K562 (cell line): ENCODE data around the gene BTBD18. TPM values are rescaled to one million over a fixed set of nuclear protein-coding genes. Genes with fewer than 3 reads are reported as not detected.
A peak's percentile ranks its signal among the peaks of the same experiment; 100 is the strongest.

Experiments
- AFF1 ChIP-seq, 2 experiments: fragments of 450-650 bp; IDR thresholded peaks; 2 replicates each; pipeline ENCODE4 v1.6.1; 2018; ENCODE audit warnings: mild to moderate bottlenecking in 2 of 2, low read depth in 1 of 2; ENCODE audit not compliant: partially characterized antibody in 2 of 2
- ARID1B ChIP-seq: fragments of 450-650 bp; IDR thresholded peaks from 2 replicates; pipeline ENCODE4 v1.6.1; 2016; ENCODE audit warnings: antibody characterized with exemption, mild to moderate bottlenecking, inconsistent platforms
- CBFA2T2 ChIP-seq: fragments of 450-650 bp; conservative IDR thresholded peaks from 2 replicates; pipeline ENCODE4 v1.6.1; 2017; ENCODE audit warnings: mild to moderate bottlenecking
- CEBPG ChIP-seq, 3 experiments: fragments of 200-800 bp in 1 of 3; sonication (Bioruptor generic) in 1 of 3; sonication (generic) in 1 of 3; formaldehyde crosslinking in 1 of 3; IDR thresholded peaks in 2 of 3; conservative IDR thresholded peaks in 1 of 3; 2 replicates each; pipeline versions ENCODE4 v1.6.1 to v1.8.0; 2016 to 2022; ENCODE audit warnings: missing compliant biosample characterization in 2 of 3, missing genetic modification characterization in 2 of 3, mild to moderate bottlenecking in 1 of 3, missing genetic modification reagents in 1 of 3
- ETV1 ChIP-seq: fragments of 450-650 bp; conservative IDR thresholded peaks from 2 replicates; pipeline ENCODE4 v1.6.1; 2016; ENCODE audit warnings: missing genetic modification characterization, control low read depth, low read depth, missing compliant biosample characterization
- GATAD2B ChIP-seq: fragments of 450-650 bp; IDR thresholded peaks from 2 replicates; pipeline ENCODE4 v1.6.1; 2017; ENCODE audit warnings: mild to moderate bottlenecking, borderline replicate concordance
- HMGXB4 ChIP-seq: sonication (generic); formaldehyde crosslinking; IDR thresholded peaks from 2 replicates; pipeline ENCODE4 v1.8.1; 2023; ENCODE audit warnings: mild to moderate bottlenecking, missing genetic modification reagents
- KDM1A ChIP-seq, 2 experiments: fragments of 450-650 bp; IDR thresholded peaks; 2 replicates each; pipeline ENCODE4 v1.6.1; 2016; ENCODE audit warnings: mild to moderate bottlenecking in 2 of 2
- NCOA6 ChIP-seq: fragments of 450-650 bp; IDR thresholded peaks from 2 replicates; pipeline ENCODE4 v1.6.1; 2017; ENCODE audit warnings: mild to moderate bottlenecking
- POLR2AphosphoS5 ChIP-seq: IDR thresholded peaks from 2 replicates; pipeline ENCODE4 v1.6.1; 2011; ENCODE audit warnings: mild to moderate bottlenecking, low read depth, low read length, moderate library complexity; ENCODE audit not compliant: control insufficient read depth, insufficient read depth
- RCOR1 ChIP-seq, 2 experiments: IDR thresholded peaks; 2 replicates each; pipeline ENCODE4 v1.6.1; 2012; ENCODE audit warnings: low read depth in 2 of 2, low read length in 2 of 2, borderline replicate concordance in 1 of 2, improper control_type of control experiment in 1 of 2
- TFAM ChIP-seq: fragments of 250-450 bp; sonication (Bioruptor Pico); conservative IDR thresholded peaks from 2 replicates; pipeline ENCODE4 v1.5.0; 2021; ENCODE audit warnings: mild to moderate bottlenecking, moderate library complexity
- THAP7 ChIP-seq: fragments of 250-450 bp; sonication (Bioruptor Pico); IDR thresholded peaks from 2 replicates; pipeline ENCODE4 v1.5.0; 2021
- TRIM24 ChIP-seq, 2 experiments: fragments of 450-650 bp; IDR thresholded peaks; 2 replicates each; pipeline ENCODE4 v1.6.1; 2016
- UBTF ChIP-seq, 2 experiments: IDR thresholded peaks; 2 replicates each; pipeline ENCODE4 v1.6.1; 2012; ENCODE audit warnings: improper control_type of control experiment in 2 of 2, low read depth in 2 of 2, low read length in 2 of 2, borderline replicate concordance in 1 of 2
- YY1 ChIP-seq, 3 experiments: IDR thresholded peaks; 2 replicates each; pipeline ENCODE4 v1.6.1; 2011; ENCODE audit warnings: low read length in 2 of 3, mild to moderate bottlenecking in 2 of 3, moderate library complexity in 2 of 3, borderline replicate concordance in 1 of 3, control low read depth in 1 of 3, low read depth in 1 of 3; ENCODE audit not compliant: insufficient read depth in 3 of 3, insufficient replicate concordance in 2 of 3, control insufficient read depth in 1 of 3, insufficient read length in 1 of 3; ENCODE audit errors: extremely low read depth in 1 of 3
- ZBTB1 ChIP-seq: sonication (generic); formaldehyde crosslinking; IDR thresholded peaks from 2 replicates; pipeline ENCODE4 v1.8.1; 2023; ENCODE audit warnings: missing genetic modification reagents, low read depth, mild to moderate bottlenecking, borderline replicate concordance
- polyA plus RNA-seq, 8 experiments: library from polyadenylated mRNA; depleted of rRNA in 4 of 8; stranded (reverse) in 5 of 8; unstranded in 3 of 8; fragments of >200 nt; fragmentation: Nextera tagmentation in 2 of 8; fragmentation: Illumina TruSeq in 1 of 8; extraction: Ambion mirVana in 2 of 8; extraction: Trizol in 1 of 8; gene quantifications; 2 replicates each; pipeline versions ENCODE4 v1.2.1 to v1.2.3, GENCODE V29; 2011 to 2014; ENCODE audit warnings: inconsistent platforms in 1 of 8, missing spikeins in 1 of 8
- total RNA-seq, 7 experiments: library from RNA; depleted of rRNA in 6 of 7; stranded (reverse); fragments of >200 nt in 6 of 7; fragmentation: Illumina TruSeq in 2 of 7; extraction: Trizol in 2 of 7; gene quantifications; 2 replicates each; pipeline versions ENCODE4 v1.2.1 to v1.2.3, GENCODE V29; 2011 to 2021; ENCODE audit warnings: low replicate concordance in 1 of 7

BTBD18 gene
- total and polyA plus RNA-seq, 9 of the 15 experiments (the other 6 are each of a cell fraction or from before 2014, with no cell fraction given), result 0.06 TPM; not detected in 8

- TF ChIP-seq RCOR1 (IDR thresholded peaks at IDR 0.05; ENCODE audit: borderline replicate concordance in 1 of 2, low read depth in 2 of 2, low read length in 2 of 2) (peak in 1 of 2 experiments; percentile 48; a peak in 1 of 4 replicates), CBFA2T2 (peak; percentile 89), AFF1 (IDR thresholded peaks at IDR 0.05; ENCODE audit: low read depth in 1 of 2, partially characterized antibody in 2 of 2) (no peak), THAP7 (CRISPR knock-in tag) (no peak), TRIM24 (IDR thresholded peaks at IDR 0.05) (peak; percentile 69 to 78; a peak in 3 of 4 replicates), ARID1B (peak; percentile 90), NCOA6 (no peak), HMGXB4 (CRISPR knock-in tag) (no peak), TFAM (CRISPR knock-in tag) (no peak), ETV1 (tag) (no peak), CEBPG (CRISPR knock-in tag; IDR thresholded peaks at IDR 0.05) (no peak), CEBPG (tag; conservative IDR thresholded peaks at IDR 0.05 in 1 of 2, IDR thresholded peaks at IDR 0.05 in 1 of 2) (no peak), UBTF (IDR thresholded peaks at IDR 0.05; ENCODE audit: borderline replicate concordance in 1 of 2, low read depth in 2 of 2, low read length in 2 of 2) (no peak), GATAD2B (no peak), YY1 (IDR thresholded peaks at IDR 0.05; ENCODE audit: borderline replicate concordance in 1 of 3, control insufficient read depth in 1 of 3, extremely low read depth in 1 of 3, insufficient read depth in 3 of 3, insufficient read length in 1 of 3, insufficient replicate concordance in 2 of 3, low read depth in 1 of 3, low read length in 2 of 3) (no peak), ZBTB1 (CRISPR knock-in tag) (no peak), POLR2AphosphoS5 (no peak), KDM1A (IDR thresholded peaks at IDR 0.05) (peak; percentile 21 to 41; a peak in 2 of 4 replicates)
Observed at GRCh38 chr11:57764972-57765371, 13.4 kb upstream of the BTBD18 start (continued).
